Neural cell (in vitro differentiated cells): ENCODE data around the gene PTPRK.

Source experiments
- EZH2 ChIP-seq: fragments of 200-600, 300-800 bp; shearing (Covaris generic), sonication (generic); IDR thresholded peaks from 2 replicates; pipeline ENCODE4 v1.6.1; 2014; ENCODE audit warnings: antibody characterized with exemption, low read length, borderline replicate concordance, mild to moderate bottlenecking; ENCODE audit not compliant: insufficient read depth, poor library complexity, severe bottlenecking
- TAF1 ChIP-seq: IDR thresholded peaks from 2 replicates; pipeline ENCODE4 v1.6.1; 2012; ENCODE audit warnings: low read depth
- TF ChIP-seq, protein P1 (sequence below): fragments of 450-650 bp; IDR thresholded peaks from 2 replicates; pipeline ENCODE4 v1.5.1; 2014; ENCODE audit warnings: antibody characterized with exemption, mild to moderate bottlenecking, moderate library complexity; ENCODE audit not compliant: poor library complexity, severe bottlenecking
- TF ChIP-seq, protein P2 (sequence below): IDR thresholded peaks from 2 replicates; pipeline ENCODE4 v1.6.1; 2012; ENCODE audit warnings: borderline replicate concordance

DNA sequence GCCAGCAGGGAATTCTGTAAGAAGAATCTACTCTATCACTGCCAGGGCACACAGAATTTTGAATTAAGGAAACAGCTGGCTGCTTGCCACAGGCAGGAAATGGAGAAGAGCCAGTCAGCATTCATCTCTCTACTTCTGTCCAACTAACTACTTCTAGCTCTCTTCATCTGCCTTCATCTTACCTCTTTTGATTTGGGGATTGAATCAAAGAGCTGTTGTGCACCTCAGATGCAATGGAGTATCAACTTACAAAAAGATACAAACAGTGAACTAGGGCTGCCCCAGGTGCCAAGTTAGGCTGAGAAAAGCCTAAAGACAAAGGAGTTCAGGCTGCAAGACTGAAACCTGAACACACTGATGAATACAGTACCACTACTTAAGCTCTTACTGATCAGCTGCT is 82.0 kb downstream of the PTPRK start:
- TF ChIP-seq, protein P1, sequence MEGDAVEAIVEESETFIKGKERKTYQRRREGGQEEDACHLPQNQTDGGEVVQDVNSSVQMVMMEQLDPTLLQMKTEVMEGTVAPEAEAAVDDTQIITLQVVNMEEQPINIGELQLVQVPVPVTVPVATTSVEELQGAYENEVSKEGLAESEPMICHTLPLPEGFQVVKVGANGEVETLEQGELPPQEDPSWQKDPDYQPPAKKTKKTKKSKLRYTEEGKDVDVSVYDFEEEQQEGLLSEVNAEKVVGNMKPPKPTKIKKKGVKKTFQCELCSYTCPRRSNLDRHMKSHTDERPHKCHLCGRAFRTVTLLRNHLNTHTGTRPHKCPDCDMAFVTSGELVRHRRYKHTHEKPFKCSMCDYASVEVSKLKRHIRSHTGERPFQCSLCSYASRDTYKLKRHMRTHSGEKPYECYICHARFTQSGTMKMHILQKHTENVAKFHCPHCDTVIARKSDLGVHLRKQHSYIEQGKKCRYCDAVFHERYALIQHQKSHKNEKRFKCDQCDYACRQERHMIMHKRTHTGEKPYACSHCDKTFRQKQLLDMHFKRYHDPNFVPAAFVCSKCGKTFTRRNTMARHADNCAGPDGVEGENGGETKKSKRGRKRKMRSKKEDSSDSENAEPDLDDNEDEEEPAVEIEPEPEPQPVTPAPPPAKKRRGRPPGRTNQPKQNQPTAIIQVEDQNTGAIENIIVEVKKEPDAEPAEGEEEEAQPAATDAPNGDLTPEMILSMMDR = no peak
- no peak for TF ChIP-seq TAF1
- TF ChIP-seq EZH2 = no peak
- TF ChIP-seq, protein P2, sequence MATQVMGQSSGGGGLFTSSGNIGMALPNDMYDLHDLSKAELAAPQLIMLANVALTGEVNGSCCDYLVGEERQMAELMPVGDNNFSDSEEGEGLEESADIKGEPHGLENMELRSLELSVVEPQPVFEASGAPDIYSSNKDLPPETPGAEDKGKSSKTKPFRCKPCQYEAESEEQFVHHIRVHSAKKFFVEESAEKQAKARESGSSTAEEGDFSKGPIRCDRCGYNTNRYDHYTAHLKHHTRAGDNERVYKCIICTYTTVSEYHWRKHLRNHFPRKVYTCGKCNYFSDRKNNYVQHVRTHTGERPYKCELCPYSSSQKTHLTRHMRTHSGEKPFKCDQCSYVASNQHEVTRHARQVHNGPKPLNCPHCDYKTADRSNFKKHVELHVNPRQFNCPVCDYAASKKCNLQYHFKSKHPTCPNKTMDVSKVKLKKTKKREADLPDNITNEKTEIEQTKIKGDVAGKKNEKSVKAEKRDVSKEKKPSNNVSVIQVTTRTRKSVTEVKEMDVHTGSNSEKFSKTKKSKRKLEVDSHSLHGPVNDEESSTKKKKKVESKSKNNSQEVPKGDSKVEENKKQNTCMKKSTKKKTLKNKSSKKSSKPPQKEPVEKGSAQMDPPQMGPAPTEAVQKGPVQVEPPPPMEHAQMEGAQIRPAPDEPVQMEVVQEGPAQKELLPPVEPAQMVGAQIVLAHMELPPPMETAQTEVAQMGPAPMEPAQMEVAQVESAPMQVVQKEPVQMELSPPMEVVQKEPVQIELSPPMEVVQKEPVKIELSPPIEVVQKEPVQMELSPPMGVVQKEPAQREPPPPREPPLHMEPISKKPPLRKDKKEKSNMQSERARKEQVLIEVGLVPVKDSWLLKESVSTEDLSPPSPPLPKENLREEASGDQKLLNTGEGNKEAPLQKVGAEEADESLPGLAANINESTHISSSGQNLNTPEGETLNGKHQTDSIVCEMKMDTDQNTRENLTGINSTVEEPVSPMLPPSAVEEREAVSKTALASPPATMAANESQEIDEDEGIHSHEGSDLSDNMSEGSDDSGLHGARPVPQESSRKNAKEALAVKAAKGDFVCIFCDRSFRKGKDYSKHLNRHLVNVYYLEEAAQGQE = no peak
